ENCODE measurements around the gene NOP14. TPM values are rescaled to one million over a fixed set of nuclear protein-coding genes. Genes with fewer than 3 reads are reported as not detected.

Gene NOP14
- total RNA-seq, 1 donor from 2014 or later = 17.2 TPM

DNA sequence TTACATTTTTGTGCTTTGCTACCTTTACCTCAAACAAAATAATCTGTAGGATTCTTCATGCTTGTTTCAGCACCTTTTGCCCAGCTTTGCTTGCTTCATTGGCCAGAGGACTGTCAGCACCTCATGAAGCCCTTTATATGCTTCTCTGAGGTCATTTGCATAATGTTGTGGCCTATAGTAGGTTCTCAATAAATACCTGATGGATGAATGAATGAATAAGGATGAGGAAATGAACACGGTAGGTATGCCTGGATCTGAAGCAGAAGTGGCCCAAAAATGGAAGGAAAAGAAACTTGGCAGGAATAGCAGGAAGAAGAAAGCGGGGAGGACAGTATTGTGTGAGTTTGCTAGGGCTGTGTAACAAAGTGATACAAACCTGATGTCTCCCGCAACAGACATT lies 8.1 kb upstream of the NOP14 start:
- no peak for DNase-seq
- H3K9me3 Mint-ChIP-seq (ENCODE audit: unreplicated experiment) = peaks cover 4% of the 10 kb centered on the region
- no peak overlapping the region for H3K27ac Mint-ChIP-seq (ENCODE audit: unreplicated experiment)
- no peak overlapping the region for H3K4me3 Mint-ChIP-seq (ENCODE audit: unreplicated experiment)
- peaks cover 10% of the 10 kb centered on the region for H3K27me3 Mint-ChIP-seq (ENCODE audit: unreplicated experiment)
- TF ChIP-seq, protein P1, sequence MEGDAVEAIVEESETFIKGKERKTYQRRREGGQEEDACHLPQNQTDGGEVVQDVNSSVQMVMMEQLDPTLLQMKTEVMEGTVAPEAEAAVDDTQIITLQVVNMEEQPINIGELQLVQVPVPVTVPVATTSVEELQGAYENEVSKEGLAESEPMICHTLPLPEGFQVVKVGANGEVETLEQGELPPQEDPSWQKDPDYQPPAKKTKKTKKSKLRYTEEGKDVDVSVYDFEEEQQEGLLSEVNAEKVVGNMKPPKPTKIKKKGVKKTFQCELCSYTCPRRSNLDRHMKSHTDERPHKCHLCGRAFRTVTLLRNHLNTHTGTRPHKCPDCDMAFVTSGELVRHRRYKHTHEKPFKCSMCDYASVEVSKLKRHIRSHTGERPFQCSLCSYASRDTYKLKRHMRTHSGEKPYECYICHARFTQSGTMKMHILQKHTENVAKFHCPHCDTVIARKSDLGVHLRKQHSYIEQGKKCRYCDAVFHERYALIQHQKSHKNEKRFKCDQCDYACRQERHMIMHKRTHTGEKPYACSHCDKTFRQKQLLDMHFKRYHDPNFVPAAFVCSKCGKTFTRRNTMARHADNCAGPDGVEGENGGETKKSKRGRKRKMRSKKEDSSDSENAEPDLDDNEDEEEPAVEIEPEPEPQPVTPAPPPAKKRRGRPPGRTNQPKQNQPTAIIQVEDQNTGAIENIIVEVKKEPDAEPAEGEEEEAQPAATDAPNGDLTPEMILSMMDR (IDR thresholded peaks at IDR 0.05; ENCODE audit: partially characterized antibody, unreplicated experiment) = no peak
- H3K36me3 Mint-ChIP-seq (ENCODE audit: unreplicated experiment) = peaks cover 7% of the 10 kb centered on the region
- no peaks in the 10 kb centered on the region for H3K4me1 Mint-ChIP-seq (ENCODE audit: low read depth, unreplicated experiment)

DNA sequence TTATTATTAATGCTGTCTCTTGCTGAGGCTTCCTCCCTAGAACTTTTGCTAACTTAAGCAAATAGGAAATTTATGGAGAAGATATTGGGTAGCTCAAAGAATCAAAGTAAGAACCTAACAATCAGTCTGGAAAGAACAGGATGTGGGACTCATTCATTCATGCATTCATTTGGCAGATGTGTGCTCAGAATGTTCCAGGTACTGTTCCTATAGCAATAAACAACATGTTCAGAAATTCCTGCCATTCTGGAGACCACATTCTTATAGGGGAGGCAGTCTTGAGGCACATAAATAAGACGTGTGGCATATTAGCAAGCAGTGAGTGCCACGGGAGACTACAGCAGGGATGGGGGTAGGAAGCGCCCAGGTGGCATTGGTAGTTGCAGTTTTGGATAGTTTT lies 5.2 kb upstream of the NOP14 start:
- H3K4me3 Mint-ChIP-seq (ENCODE audit: unreplicated experiment) = no peak overlapping the region
- peaks cover 8% of the 10 kb centered on the region for H3K27me3 Mint-ChIP-seq (ENCODE audit: unreplicated experiment)
- H3K4me1 Mint-ChIP-seq (ENCODE audit: low read depth, unreplicated experiment) = peaks cover 7% of the 10 kb centered on the region
- peaks cover 5% of the 10 kb centered on the region for H3K9me3 Mint-ChIP-seq (ENCODE audit: unreplicated experiment)
- no peak for DNase-seq
- TF ChIP-seq, protein P1 (IDR thresholded peaks at IDR 0.05; ENCODE audit: partially characterized antibody, unreplicated experiment) = no peak
- H3K36me3 Mint-ChIP-seq (ENCODE audit: unreplicated experiment) = no peaks in the 10 kb centered on the region
- H3K27ac Mint-ChIP-seq (ENCODE audit: unreplicated experiment) = no peak overlapping the region

DNA sequence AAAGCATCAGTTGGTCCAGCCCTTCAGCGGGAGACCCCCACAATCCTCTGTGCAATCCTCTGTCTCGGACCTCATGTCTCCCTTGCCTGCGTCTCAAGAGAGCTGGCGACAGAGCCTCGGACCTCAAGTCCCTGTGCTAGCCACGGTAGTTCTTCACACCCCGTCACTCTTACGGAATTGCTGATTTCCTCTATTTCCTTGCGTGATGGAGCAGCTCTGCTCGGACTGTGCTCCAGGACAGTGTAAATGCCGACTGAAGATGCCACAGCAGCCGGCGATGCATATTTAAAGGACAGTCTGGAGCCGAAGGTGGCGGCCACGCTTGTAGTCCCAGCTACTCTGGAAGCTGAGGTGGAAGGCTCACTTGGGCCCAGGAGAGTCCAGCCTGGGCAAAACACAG lies 2.1 kb upstream of the NOP14 start:
- no peak for DNase-seq
- peaks cover 9% of the 10 kb centered on the region for H3K27me3 Mint-ChIP-seq (ENCODE audit: unreplicated experiment)
- H3K9me3 Mint-ChIP-seq (ENCODE audit: unreplicated experiment) = peaks cover 10% of the 10 kb centered on the region
- TF ChIP-seq, protein P1 (IDR thresholded peaks at IDR 0.05; ENCODE audit: partially characterized antibody, unreplicated experiment) = no peak
- H3K36me3 Mint-ChIP-seq (ENCODE audit: unreplicated experiment) = no peaks in the 10 kb centered on the region
- H3K27ac Mint-ChIP-seq (ENCODE audit: unreplicated experiment) = no peak overlapping the region
- peak overlapping the region; percentile 99 for H3K4me3 Mint-ChIP-seq (ENCODE audit: unreplicated experiment)
- H3K4me1 Mint-ChIP-seq (ENCODE audit: low read depth, unreplicated experiment) = peaks cover 15% of the 10 kb centered on the region

DNA sequence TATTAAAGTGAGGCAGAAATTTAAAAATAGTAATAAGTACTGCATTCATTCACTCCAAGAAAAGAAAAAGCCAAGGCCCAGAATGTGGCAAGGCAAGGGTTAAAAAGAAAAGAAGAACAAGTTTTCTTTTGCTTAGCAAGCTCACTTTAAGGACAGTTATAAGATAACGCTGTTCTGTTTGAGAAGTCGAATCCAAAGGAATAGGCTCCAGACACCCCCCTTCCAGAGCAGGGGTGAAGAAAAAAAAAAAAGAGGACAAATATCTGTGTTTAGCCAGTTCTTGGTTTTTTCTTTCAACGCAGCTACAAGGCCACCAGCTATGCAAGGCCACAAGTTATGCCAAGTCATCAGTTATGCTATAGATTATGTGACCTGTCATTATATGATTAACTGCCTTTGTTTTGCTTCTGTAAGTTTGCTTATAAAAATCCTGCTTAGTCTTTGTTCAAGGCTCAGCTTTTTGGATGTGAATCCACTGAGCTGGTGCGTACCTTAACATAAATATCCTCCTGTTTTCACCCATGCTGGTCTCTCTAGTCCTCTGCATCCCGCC lies 1.6 kb upstream of the NOP14 start:
- Mint-ChIP-seq H3K36me3 (ENCODE audit: unreplicated experiment) (no peaks in the 10 kb centered on the region), H3K27ac (ENCODE audit: unreplicated experiment) (peak overlapping the region; percentile 95), H3K27me3 (ENCODE audit: unreplicated experiment) (peaks cover 8% of the 10 kb centered on the region), H3K4me1 (ENCODE audit: low read depth, unreplicated experiment) (peaks cover 15% of the 10 kb centered on the region), H3K4me3 (ENCODE audit: unreplicated experiment) (peak overlapping the region; percentile 99), H3K9me3 (ENCODE audit: unreplicated experiment) (peaks cover 10% of the 10 kb centered on the region)
- TF ChIP-seq, protein P1 (IDR thresholded peaks at IDR 0.05; ENCODE audit: partially characterized antibody, unreplicated experiment) = no peak
- no peak for DNase-seq

DNA sequence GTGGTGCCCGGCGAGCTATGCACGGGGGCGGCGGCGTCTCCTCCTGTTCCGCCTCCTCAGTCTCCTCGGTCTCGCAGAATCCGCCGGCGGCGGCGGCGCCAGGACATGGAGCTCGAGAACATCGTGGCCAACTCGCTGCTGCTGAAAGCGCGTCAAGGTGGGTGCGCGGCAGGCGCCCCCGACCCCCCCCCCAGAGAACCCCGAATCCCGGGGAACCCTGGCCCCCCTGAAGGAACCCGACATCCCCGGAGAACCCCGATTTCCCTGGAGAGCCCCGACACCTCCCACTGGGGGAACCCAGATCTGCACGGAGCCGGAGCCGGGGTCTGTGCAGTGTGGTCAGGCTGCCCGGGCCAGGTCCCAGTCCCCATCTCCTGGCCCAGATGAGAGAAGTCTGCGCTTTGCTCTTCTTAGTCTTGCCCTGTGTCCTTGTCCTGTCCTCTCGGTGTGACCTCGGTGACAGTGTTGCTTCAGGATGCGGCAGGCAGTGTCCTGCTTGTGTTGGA lies 813 bp upstream of the NOP14 start:
- H3K9me3 Mint-ChIP-seq (ENCODE audit: unreplicated experiment) = peaks cover 12% of the 10 kb centered on the region
- peaks cover 8% of the 10 kb centered on the region for H3K27me3 Mint-ChIP-seq (ENCODE audit: unreplicated experiment)
- H3K4me1 Mint-ChIP-seq (ENCODE audit: low read depth, unreplicated experiment) = peaks cover 15% of the 10 kb centered on the region
- peak overlapping the region; percentile 99 for H3K4me3 Mint-ChIP-seq (ENCODE audit: unreplicated experiment)
- TF ChIP-seq, protein P1 (IDR thresholded peaks at IDR 0.05; ENCODE audit: partially characterized antibody, unreplicated experiment) = peak; percentile 5
- peak overlapping the region; percentile 95 for H3K27ac Mint-ChIP-seq (ENCODE audit: unreplicated experiment)
- H3K36me3 Mint-ChIP-seq (ENCODE audit: unreplicated experiment) = no peaks in the 10 kb centered on the region
- DNase-seq = no peak
